Ishikawa (cell line): ENCODE measurements around the gene COX8A.

Experiments used
- CEBPB ChIP-seq: IDR thresholded peaks from 2 replicates; pipeline ENCODE4 v1.6.1; 2012
- CREB1 ChIP-seq: IDR thresholded peaks from 2 replicates; pipeline ENCODE4 v1.6.1; 2012; ENCODE audit warnings: low read depth
- EGR1 ChIP-seq: IDR thresholded peaks from 2 replicates; pipeline ENCODE4 v1.6.1; 2012
- EP300 ChIP-seq: IDR thresholded peaks from 2 replicates; pipeline ENCODE4 v1.6.1; 2012; ENCODE audit warnings: borderline replicate concordance
- FOXM1 ChIP-seq: IDR thresholded peaks from 2 replicates; pipeline ENCODE4 v1.6.1; 2012; ENCODE audit warnings: low read depth, borderline replicate concordance
- MAX ChIP-seq: IDR thresholded peaks from 2 replicates; pipeline ENCODE4 v1.6.1; 2012
- NFIC ChIP-seq: IDR thresholded peaks from 2 replicates; pipeline ENCODE4 v1.6.1; 2012
- RAD21 ChIP-seq: IDR thresholded peaks from 2 replicates; pipeline ENCODE4 v1.6.1; 2012; ENCODE audit warnings: low read depth
- REST ChIP-seq: IDR thresholded peaks from 2 replicates; pipeline ENCODE4 v1.6.1; 2012; ENCODE audit warnings: low read depth, mild to moderate bottlenecking
- TAF1 ChIP-seq: IDR thresholded peaks from 2 replicates; pipeline ENCODE4 v1.6.1; 2012; ENCODE audit warnings: low read depth, mild to moderate bottlenecking
- TCF12 ChIP-seq: IDR thresholded peaks from 2 replicates; pipeline ENCODE4 v1.6.1; 2012; ENCODE audit warnings: low read depth
- USF1 ChIP-seq: IDR thresholded peaks from 2 replicates; pipeline ENCODE4 v1.6.1; 2012
- YY1 ChIP-seq: IDR thresholded peaks from 2 replicates; pipeline ENCODE4 v1.6.1; 2012; ENCODE audit warnings: low read depth
- ZBTB7A ChIP-seq: IDR thresholded peaks from 2 replicates; pipeline ENCODE4 v1.6.1; 2012; ENCODE audit warnings: low read depth

Gene COX8A

GRCh38 chr11:64019106-64020037 lies 45.0 kb downstream of the COX8A start:
- TF ChIP-seq YY1 (no peak), REST (peak; percentile 44; the same call in 1 of the 2 replicates), ZBTB7A (no peak), CEBPB (no peak)

- TF ChIP-seq CREB1 (no peak), EP300 (no peak), FOXM1 (no peak), USF1 (no peak), ZBTB7A (no peak), RAD21 (no peak), NFIC (no peak), TAF1 (no peak)
Observed at GRCh38 chr11:64020976-64021756, 46.7 kb downstream of the COX8A start.

- TF ChIP-seq USF1: no peak
- TF ChIP-seq NFIC: no peak
- TF ChIP-seq REST: no peak
- no peak for TF ChIP-seq TCF12
- no peak for TF ChIP-seq CREB1
- TF ChIP-seq ZBTB7A: no peak
- TF ChIP-seq EGR1: no peak
- no peak for TF ChIP-seq FOXM1
- no peak for TF ChIP-seq CEBPB
Observed at GRCh38 chr11:64021757-64022093, 47.3 kb downstream of the COX8A start.

- no peak for TF ChIP-seq RAD21
- no peak for TF ChIP-seq CREB1
- no peak for TF ChIP-seq MAX
- no peak for TF ChIP-seq CEBPB
- TF ChIP-seq USF1: no peak
- TF ChIP-seq TAF1: no peak
Observed at GRCh38 chr11:64022125-64022784, 47.8 kb downstream of the COX8A start.

DNA sequence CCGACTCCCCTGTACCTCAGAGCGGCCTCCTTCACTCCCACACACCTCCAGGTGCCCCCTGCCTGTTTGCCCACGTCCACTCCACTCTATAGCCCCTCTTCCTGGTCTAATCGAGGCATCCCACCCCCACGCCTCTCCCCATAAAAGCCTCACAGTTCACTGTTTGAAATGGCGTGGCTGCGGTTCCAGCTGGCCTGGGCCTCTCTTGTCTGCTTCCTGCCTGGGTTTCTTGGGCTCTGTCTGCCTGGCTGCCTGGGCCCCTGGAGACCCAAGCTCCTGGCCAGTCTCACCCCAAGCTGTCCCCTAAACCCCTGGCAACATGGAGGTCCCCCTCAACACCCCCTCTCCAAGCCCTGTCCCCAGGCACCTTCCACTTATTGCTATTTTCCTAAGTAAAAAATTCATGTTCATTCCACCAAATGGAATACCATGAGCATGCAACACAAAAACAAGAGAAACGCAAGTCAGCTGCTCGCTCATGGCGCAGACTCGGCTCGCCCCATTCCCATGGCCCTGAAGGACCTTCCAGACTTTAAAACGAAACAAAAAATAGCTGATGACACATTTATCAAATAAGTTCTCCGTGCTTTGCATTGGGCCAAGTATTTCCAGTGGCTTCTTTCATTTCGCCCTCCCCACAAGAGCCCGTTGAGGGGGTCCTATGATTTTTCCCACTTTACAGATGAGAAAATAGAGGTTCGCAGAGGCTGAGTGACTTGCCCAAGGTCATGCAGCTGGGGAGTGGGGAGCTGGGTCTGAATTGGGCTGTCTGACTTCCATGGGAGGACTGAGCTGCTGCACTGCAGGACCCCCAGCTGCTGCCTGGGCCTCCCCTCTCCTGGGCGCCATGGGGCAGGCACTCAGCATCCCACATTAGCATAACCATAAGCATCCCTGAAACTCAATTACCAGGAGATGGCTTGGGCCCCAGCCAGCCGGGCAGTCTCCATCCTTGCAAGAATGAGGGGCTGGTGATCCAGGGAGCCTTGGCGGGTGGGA lies 49.6 kb downstream of the COX8A start:
- no peak for TF ChIP-seq REST
- no peak for TF ChIP-seq TCF12
